ENCODE measurements around the gene AKAP13.

AKAP13 gene

DNA sequence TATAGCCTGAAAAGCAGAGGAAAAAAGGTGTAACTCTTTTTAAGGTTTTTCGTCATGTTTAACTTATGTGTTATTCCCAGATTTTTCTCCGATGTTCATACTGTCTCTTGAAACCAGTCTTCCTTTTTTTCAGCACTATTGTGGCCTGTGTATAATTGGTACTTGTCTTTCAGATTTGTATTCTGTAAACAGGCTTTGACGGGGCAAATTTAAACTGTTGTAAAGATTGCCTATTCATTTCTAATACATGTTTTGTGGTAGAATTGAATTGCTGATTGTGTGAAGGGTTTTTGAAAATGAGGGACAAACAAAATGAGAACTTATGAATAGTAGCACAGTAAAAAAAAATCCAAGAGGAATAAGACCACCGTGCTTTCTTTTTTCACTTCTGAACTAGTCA is 33.6 kb downstream of the AKAP13 start:
- TF ChIP-seq CTCF (IDR thresholded peaks at IDR 0.05; ENCODE audit: extremely low read depth, missing control alignments), result no peak
- no peak for DNase-seq (ENCODE audit: low spot score)

- TF ChIP-seq CTCF (IDR thresholded peaks at IDR 0.05; ENCODE audit: extremely low read depth, missing control alignments), result peak; percentile 28
These were observed 34.1 kb downstream of the AKAP13 start for GRCh38 chr15:85414495-85414894.

DNA sequence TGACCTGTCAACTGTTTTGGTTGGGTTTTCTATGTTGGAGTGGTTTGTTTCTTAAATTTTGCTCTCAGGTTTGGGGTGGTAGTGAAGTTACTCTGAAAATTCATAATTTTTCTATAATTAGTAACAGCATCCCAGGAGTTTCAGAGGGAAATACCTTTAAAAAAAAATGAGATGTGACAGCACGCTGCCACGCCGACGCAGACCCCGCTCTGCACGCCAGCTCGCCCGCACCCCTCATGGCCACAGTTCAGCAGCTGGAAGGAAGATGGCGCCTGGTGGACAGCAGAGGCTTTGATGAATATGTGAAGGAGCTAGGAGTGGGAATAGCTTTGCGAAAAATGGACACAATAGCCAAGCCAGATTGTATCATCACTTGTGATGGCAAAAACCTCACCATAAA is 34.6 kb downstream of the AKAP13 start:
- no peak for DNase-seq (ENCODE audit: low spot score)
- no peak for TF ChIP-seq CTCF (IDR thresholded peaks at IDR 0.05; ENCODE audit: extremely low read depth, missing control alignments)

More at GRCh38 chr15:85414495-85414894, 34.1 kb downstream of the AKAP13 start:
- peak; percentile 46 for DNase-seq (ENCODE audit: low spot score)

GRCh38 chr15:85415783-85416182 is 35.4 kb downstream of the AKAP13 start:
- no peak for TF ChIP-seq CTCF (IDR thresholded peaks at IDR 0.05; ENCODE audit: extremely low read depth, missing control alignments)
- DNase-seq (ENCODE audit: low spot score), result no peak

GRCh38 chr15:85417276-85417675 is 36.9 kb downstream of the AKAP13 start:
- no peak for TF ChIP-seq CTCF (IDR thresholded peaks at IDR 0.05; ENCODE audit: extremely low read depth, missing control alignments)
- no peak for DNase-seq (ENCODE audit: low spot score)

DNA sequence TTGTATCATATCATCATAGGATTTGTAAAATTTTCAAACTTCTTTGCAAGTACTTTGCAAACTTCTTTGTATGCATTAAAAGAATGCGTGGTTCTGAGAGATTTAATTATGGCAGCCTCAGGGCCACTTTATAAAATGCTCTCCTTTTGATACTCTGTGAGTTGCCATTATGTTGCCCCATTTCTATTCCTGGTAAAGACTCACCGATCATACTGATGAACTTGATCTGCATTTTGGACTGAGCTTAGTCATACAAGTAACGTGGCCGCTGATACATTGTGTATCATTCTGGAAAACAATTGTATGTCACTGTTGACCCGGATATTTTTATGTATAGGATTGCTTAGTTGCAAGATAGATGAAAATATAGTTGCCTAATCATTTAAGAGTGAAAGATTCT is 38.8 kb downstream of the AKAP13 start:
- no peak for TF ChIP-seq CTCF (IDR thresholded peaks at IDR 0.05; ENCODE audit: extremely low read depth, missing control alignments)
- DNase-seq (ENCODE audit: low spot score), result no peak

DNA sequence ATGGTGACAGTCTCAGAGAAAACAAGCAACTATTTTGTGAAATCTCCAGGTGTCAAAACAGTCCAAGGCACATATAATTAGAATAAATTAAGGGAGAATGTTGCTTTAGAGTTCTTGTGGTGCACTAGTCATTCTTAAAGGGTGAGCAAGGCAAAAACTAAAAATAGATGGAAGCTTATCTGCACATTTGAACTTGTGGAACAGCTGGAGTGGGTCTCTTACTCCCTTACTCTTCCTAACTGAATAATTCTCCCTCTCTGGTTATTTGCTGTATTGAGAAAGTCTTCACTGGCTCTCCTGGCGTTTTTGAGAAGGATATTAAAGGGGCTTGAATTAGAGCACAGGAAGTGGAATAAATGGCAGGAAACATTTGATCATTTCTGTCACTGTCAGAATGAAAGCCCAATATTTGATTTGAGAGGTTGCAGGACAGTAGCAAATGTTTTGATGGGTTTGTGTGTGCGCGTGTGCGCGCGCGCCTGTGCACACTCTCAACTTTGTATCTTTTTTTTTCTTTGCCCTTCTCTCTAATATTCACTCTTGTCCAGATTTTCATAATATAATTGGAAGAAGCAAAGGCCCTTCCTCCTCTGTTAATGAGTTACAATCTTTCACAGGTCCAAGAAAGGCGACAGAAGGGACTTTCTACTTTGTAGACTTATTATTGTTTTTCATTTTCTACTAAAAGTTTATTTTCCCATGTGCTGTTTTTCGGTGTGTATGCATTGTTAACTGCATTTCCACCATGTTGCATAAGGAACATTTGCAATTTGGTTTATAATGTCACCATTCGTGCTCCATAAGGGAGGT is 40.9 kb downstream of the AKAP13 start:
- DNase-seq (ENCODE audit: low spot score), result no peak
- no peak for TF ChIP-seq CTCF (IDR thresholded peaks at IDR 0.05; ENCODE audit: extremely low read depth, missing control alignments)
